ENCODE results near the gene SIGLEC5. TPM values are rescaled to one million over a fixed set of nuclear protein-coding genes. Genes with fewer than 3 reads are reported as not detected.

SIGLEC5 gene
- total and polyA plus RNA-seq, 2 donors (not counting 3 experiments of a cell fraction or from before 2014, with no cell fraction given): not detected

DNA sequence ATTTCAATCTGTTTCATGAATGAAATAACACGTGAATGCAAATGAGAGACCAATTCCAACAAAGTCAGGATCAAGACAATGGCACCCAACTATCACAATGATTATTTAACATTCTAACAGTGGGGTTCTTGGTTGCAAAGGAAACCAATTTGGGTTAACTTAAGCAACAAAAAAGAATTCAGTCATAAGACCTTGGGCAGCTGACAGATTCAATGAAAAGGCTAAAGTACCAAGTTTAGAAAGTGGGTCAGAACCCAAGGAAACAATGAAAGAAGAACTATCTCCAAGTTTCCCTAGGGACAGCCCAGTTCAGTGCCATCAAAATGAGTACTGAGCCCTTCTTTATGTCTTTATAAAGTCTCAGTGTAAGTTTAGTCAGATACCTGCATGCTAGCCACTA is 33.9 kb upstream of the SIGLEC5 start:
- H4K20me1 ChIP-seq (replicated peaks; ENCODE audit: control insufficient read depth, extremely low read depth, insufficient read depth, low read length): no peaks in the 10 kb centered on the region
- ChIA-PET POLR2A (no interaction called here), CTCF (interaction anchor here (1.0 kb wide), 1 partner anchor 10 kb away, joined by 3 read pairs; no protein-coding TSS in a partner anchor)
- no TSS peak for BruUV-seq (replicated peaks)
- no peaks in the 10 kb centered on the region for H3K9me1 ChIP-seq (replicated peaks; ENCODE audit: control insufficient read depth, extremely low read depth, insufficient read depth, low read length)
- no peak overlapping the region for H2AFZ ChIP-seq (ENCODE audit: low read depth, low read length)
- TF ChIP-seq MYC (IDR thresholded peaks at IDR 0.05; ENCODE audit: low read depth, low read length) (no peak), GATA2 (IDR thresholded peaks at IDR 0.05; ENCODE audit: insufficient read depth, insufficient read length, low read depth, low read length) (no peak), POLR2AphosphoS5 (IDR thresholded peaks at IDR 0.05; ENCODE audit: insufficient read depth, low read depth, low read length) (no peak)
- no peak overlapping the region for H3K4me3 ChIP-seq (replicated peaks in 1 of 3; ENCODE audit: insufficient read depth in 1 of 3, low read depth in 1 of 3, low read length in 3 of 3)
- peaks cover 0 to 6% of the 10 kb centered on the region in 2 experiments for H3K27me3 ChIP-seq (ENCODE audit: control insufficient read depth in 2 of 2, insufficient read depth in 2 of 2, low read length in 2 of 2)
- no peaks in the 10 kb centered on the region for H3K36me3 ChIP-seq (ENCODE audit: control insufficient read depth in 2 of 2, extremely low read depth in 1 of 2, insufficient read depth in 2 of 2, low read length in 2 of 2)
- no peak overlapping the region for H3K9ac ChIP-seq (replicated peaks; ENCODE audit: extremely low read depth, insufficient read depth, low read length)
- FAIRE-seq (no peak), DNase-seq (ENCODE audit: low read depth, low spot score) (no peak)
- no peak overlapping the region for H3K4me2 ChIP-seq (ENCODE audit: insufficient read depth, low read length)
- no peaks in the 10 kb centered on the region for H3K9me3 ChIP-seq (replicated peaks; ENCODE audit: control insufficient read depth, insufficient read depth, low read length)
- no peaks in the 10 kb centered on the region for H3K79me2 ChIP-seq (ENCODE audit: control insufficient read depth, insufficient read depth, low read length)
- no peaks in the 10 kb centered on the region for H3K4me1 ChIP-seq (ENCODE audit: control insufficient read depth, extremely low read depth, insufficient read depth, low read length)
- intact Hi-C loops (cut with micrococcal nuclease): no loop called here
- H3K27ac ChIP-seq (ENCODE audit: insufficient read depth, low read depth, low read length): no peak overlapping the region
- dilution Hi-C loops (cut with MboI; ENCODE audit: extremely low pct_ligation_motif_present, low sequenced_read_pairs): no loop called here

DNA sequence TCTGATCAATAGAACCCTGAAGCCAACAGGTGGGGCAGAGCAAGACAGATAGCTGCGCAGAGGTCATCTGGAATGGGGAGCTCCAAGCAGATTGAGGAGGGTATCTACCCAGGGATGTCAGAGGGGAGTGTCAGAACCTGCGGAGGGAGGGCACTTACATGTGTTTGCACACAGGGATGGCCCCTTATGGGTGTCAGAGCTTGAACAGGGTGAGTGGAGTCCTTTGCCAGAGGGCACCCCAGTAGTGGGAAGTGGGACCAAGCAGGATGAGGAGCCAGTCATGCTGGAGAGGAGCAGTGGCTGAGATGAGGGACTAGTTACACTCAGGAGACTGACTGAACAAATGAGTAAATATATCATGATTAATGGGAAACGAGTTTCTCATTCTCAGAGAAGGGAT is 33.4 kb upstream of the SIGLEC5 start:
- dilution Hi-C loops (cut with MboI; ENCODE audit: extremely low pct_ligation_motif_present, low sequenced_read_pairs): no loop called here
- POLR2A ChIA-PET: no interaction called here

More for the DNA sequence above, 33.4 kb upstream of the SIGLEC5 start:
- Histone ChIP-seq H3K27me3 (ENCODE audit: control insufficient read depth in 2 of 2, insufficient read depth in 2 of 2, low read length in 2 of 2) (peaks cover 0 to 6% of the 10 kb centered on the region in 2 experiments), H3K9me3 (replicated peaks; ENCODE audit: control insufficient read depth, insufficient read depth, low read length) (no peaks in the 10 kb centered on the region), H3K79me2 (ENCODE audit: control insufficient read depth, insufficient read depth, low read length) (no peaks in the 10 kb centered on the region), H4K20me1 (replicated peaks; ENCODE audit: control insufficient read depth, extremely low read depth, insufficient read depth, low read length) (no peaks in the 10 kb centered on the region), H2AFZ (ENCODE audit: low read depth, low read length) (no peak overlapping the region), H3K27ac (ENCODE audit: insufficient read depth, low read depth, low read length) (no peak overlapping the region), H3K4me2 (ENCODE audit: insufficient read depth, low read length) (no peak overlapping the region), H3K9ac (replicated peaks; ENCODE audit: extremely low read depth, insufficient read depth, low read length) (no peak overlapping the region), H3K36me3 (ENCODE audit: control insufficient read depth in 2 of 2, extremely low read depth in 1 of 2, insufficient read depth in 2 of 2, low read length in 2 of 2) (no peaks in the 10 kb centered on the region), H3K4me3 (replicated peaks in 1 of 3; ENCODE audit: insufficient read depth in 1 of 3, low read depth in 1 of 3, low read length in 3 of 3) (no peak overlapping the region), H3K4me1 (ENCODE audit: control insufficient read depth, extremely low read depth, insufficient read depth, low read length) (no peaks in the 10 kb centered on the region), H3K9me1 (replicated peaks; ENCODE audit: control insufficient read depth, extremely low read depth, insufficient read depth, low read length) (no peaks in the 10 kb centered on the region)
- TF ChIP-seq JUN (IDR thresholded peaks at IDR 0.05; ENCODE audit: borderline replicate concordance, insufficient read depth, insufficient read length, low read depth) (no peak), FOS (IDR thresholded peaks at IDR 0.05; ENCODE audit: borderline replicate concordance, insufficient read depth, low read length) (no peak), EZH2 (IDR thresholded peaks at IDR 0.05; ENCODE audit: borderline replicate concordance, low read depth, low read length, severe bottlenecking) (no peak), POLR2A (IDR thresholded peaks at IDR 0.05; ENCODE audit: low read depth, low read length) (no peak), GATA2 (IDR thresholded peaks at IDR 0.05; ENCODE audit: insufficient read depth, insufficient read length, low read depth, low read length) (no peak), POLR2AphosphoS5 (IDR thresholded peaks at IDR 0.05; ENCODE audit: insufficient read depth, low read depth, low read length) (no peak), CTCF (IDR thresholded peaks at IDR 0.05; ENCODE audit: extremely low read depth in 1 of 2, insufficient read depth in 1 of 2, low read depth in 1 of 2, low read length in 2 of 2) (no peak), MYC (IDR thresholded peaks at IDR 0.05; ENCODE audit: low read depth, low read length) (no peak)
- TF ChIP-seq, protein P1, sequence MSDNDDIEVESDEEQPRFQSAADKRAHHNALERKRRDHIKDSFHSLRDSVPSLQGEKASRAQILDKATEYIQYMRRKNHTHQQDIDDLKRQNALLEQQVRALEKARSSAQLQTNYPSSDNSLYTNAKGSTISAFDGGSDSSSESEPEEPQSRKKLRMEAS (IDR thresholded peaks at IDR 0.05; ENCODE audit: insufficient read depth, insufficient read length): no peak
- CTCF ChIA-PET: interaction anchor here (1.0 kb wide), 1 partner anchor 9 kb away, joined by 3 read pairs; no protein-coding TSS in a partner anchor
- no TSS peak for BruUV-seq (replicated peaks)
- intact Hi-C loops (cut with micrococcal nuclease): no loop called here
- FAIRE-seq (no peak), DNase-seq (ENCODE audit: low read depth, low spot score) (no peak)
